ENCODE results near the gene CCDC63. TPM values are rescaled to one million over a fixed set of nuclear protein-coding genes. Genes with fewer than 3 reads are reported as not detected.

Gene CCDC63
- total RNA-seq (not detected), polyA plus RNA-seq (ENCODE audit: insufficient read length in 2 of 2) (not detected)
- long read RNA-seq, donor 1 = 0 reads
- long read RNA-seq, donor 2 = 0 reads
- long read RNA-seq, donor 3 = 0 reads
- long read RNA-seq, donor 4 = 0 reads

- WGBS (ENCODE audit: insufficient coverage) = 10% methylated on average over 43 of the region's 60 CpGs
- Histone ChIP-seq H3K27ac (ENCODE audit: low read depth, low read length) (no peak within 1 kb of the TSS), H3K4me1 (ENCODE audit: control insufficient read depth, insufficient read depth, low read length) (peaks cover 10% of the 10 kb centered on the region), H3K4me3 (ENCODE audit: low read depth, low read length) (peak within 1 kb of the TSS; percentile 11), H3K9me3 (ENCODE audit: control insufficient read depth, insufficient read depth, low read length) (no peaks in the 10 kb centered on the region), H3K36me3 (ENCODE audit: control insufficient read depth, insufficient read depth, low read length) (no peaks in the 10 kb centered on the region), H3K27me3 (ENCODE audit: control insufficient read depth, insufficient read depth, low read length) (peaks cover 19% of the 10 kb centered on the region)
- peak in 2 of 6 donors; percentile 47 to 64 for DNase-seq (ENCODE audit: low read depth in 4 of 6, low spot score in 6 of 6)
Measured at GRCh38 chr12:110846615-110847566, at the start of gene CCDC63. TSS of gene CCDC63 (plus strand) at chr12:110846987. CDS start at chr12:110852955, 5,968 bp downstream.

DNA sequence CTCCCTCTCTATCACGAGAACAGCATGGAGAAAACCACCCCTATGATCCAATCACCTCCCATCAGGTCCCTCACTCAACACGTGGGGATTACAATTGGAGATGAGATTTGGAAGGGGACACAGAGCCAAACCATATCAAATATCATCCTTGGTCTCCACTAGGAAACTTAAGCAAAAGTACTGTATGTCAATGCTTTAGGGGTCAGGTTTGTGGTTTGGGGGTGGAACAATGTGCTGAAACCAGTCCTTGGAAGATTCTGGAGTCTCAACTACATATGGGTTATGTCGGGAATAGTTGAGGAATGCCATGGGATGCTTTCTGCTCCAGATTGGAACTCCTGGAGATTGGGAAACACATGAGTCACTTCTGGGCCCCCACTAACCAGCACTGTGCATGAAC is 48.3 kb upstream of the CCDC63 start:
- no peak for DNase-seq (ENCODE audit: low read depth in 4 of 6, low spot score in 6 of 6)
- 100% methylated on average over 1 of the region's 3 CpGs for WGBS (ENCODE audit: insufficient coverage)
- H3K36me3 ChIP-seq (ENCODE audit: control insufficient read depth, insufficient read depth, low read length) = no peaks in the 10 kb centered on the region
- H3K27me3 ChIP-seq (ENCODE audit: control insufficient read depth, insufficient read depth, low read length) = no peaks in the 10 kb centered on the region
- no peak overlapping the region for H3K27ac ChIP-seq (ENCODE audit: low read depth, low read length)
- no peak overlapping the region for H3K4me3 ChIP-seq (ENCODE audit: low read depth, low read length)
- H3K9me3 ChIP-seq (ENCODE audit: control insufficient read depth, insufficient read depth, low read length) = peaks cover 2% of the 10 kb centered on the region
- H3K4me1 ChIP-seq (ENCODE audit: control insufficient read depth, insufficient read depth, low read length) = no peaks in the 10 kb centered on the region

- Histone ChIP-seq H3K36me3 (ENCODE audit: control insufficient read depth, insufficient read depth, low read length) (no peaks in the 10 kb centered on the region), H3K27me3 (ENCODE audit: control insufficient read depth, insufficient read depth, low read length) (no peaks in the 10 kb centered on the region), H3K4me3 (ENCODE audit: low read depth, low read length) (no peak overlapping the region), H3K4me1 (ENCODE audit: control insufficient read depth, insufficient read depth, low read length) (no peaks in the 10 kb centered on the region), H3K9me3 (ENCODE audit: control insufficient read depth, insufficient read depth, low read length) (peaks cover 2% of the 10 kb centered on the region), H3K27ac (ENCODE audit: low read depth, low read length) (no peak overlapping the region)
- no peak for DNase-seq (ENCODE audit: low read depth in 4 of 6, low spot score in 6 of 6)
Measured at GRCh38 chr12:110802489-110802888, 44.3 kb upstream of the CCDC63 start.

DNA sequence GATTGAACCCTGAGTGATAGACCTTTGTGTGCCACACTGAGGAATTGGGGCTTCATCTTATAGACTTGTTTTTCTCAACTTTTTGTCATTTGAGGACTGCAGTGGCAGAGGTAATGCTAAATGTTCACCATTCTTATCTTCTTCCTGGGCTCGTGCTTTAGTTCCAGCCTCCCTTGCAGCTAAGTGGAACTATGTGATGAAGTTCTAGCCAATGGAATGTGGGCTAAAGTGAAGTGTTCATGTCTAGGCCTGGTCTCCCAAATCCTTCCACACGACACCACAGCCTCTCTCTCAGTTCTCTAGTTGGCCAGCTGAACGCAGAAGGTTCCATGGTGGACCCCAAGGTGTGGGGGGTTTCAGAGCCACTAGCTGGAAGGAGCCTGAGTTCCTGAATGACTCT is 42.4 kb upstream of the CCDC63 start:
- no peak overlapping the region for H3K4me3 ChIP-seq (ENCODE audit: low read depth, low read length)
- no peaks in the 10 kb centered on the region for H3K36me3 ChIP-seq (ENCODE audit: control insufficient read depth, insufficient read depth, low read length)
- WGBS (ENCODE audit: insufficient coverage) = no CpG with 5 or more reads among the region's 3 CpGs

DNA sequence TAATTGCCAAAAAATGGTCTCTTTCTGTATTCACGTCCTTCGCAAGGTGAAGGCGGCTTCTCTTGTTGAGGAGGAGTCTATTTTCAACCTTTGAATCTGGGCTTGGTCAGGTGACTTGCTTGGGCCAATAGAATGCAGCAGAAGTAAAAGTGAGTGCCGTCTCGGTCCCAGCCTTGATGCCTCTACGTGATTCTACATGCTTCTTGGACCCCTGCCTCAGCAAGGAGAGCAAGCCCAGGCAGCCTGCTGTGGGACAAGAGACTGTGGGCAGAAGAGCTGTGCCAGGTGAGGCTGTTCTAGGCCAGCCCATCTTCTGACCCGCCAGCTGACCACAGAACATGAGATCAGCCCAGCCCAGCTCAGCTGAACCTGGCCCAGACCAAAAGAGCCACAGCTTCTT is 39.1 kb upstream of the CCDC63 start:
- DNase-seq (ENCODE audit: low read depth in 4 of 6, low spot score in 6 of 6) = no peak
- H3K27ac ChIP-seq (ENCODE audit: low read depth, low read length) = no peak overlapping the region
- no peaks in the 10 kb centered on the region for H3K9me3 ChIP-seq (ENCODE audit: control insufficient read depth, insufficient read depth, low read length)
- no peaks in the 10 kb centered on the region for H3K27me3 ChIP-seq (ENCODE audit: control insufficient read depth, insufficient read depth, low read length)
- 77% methylated on average over 5 of the region's 7 CpGs for WGBS (ENCODE audit: insufficient coverage)
- no peak overlapping the region for H3K4me3 ChIP-seq (ENCODE audit: low read depth, low read length)
- H3K36me3 ChIP-seq (ENCODE audit: control insufficient read depth, insufficient read depth, low read length) = no peaks in the 10 kb centered on the region
- peaks cover 4% of the 10 kb centered on the region for H3K4me1 ChIP-seq (ENCODE audit: control insufficient read depth, insufficient read depth, low read length)

More for the DNA sequence above, 42.4 kb upstream of the CCDC63 start:
- Histone ChIP-seq H3K9me3 (ENCODE audit: control insufficient read depth, insufficient read depth, low read length) (peaks cover 2% of the 10 kb centered on the region), H3K27ac (ENCODE audit: low read depth, low read length) (no peak overlapping the region), H3K27me3 (ENCODE audit: control insufficient read depth, insufficient read depth, low read length) (no peaks in the 10 kb centered on the region), H3K4me1 (ENCODE audit: control insufficient read depth, insufficient read depth, low read length) (no peaks in the 10 kb centered on the region)
- DNase-seq (ENCODE audit: low read depth in 4 of 6, low spot score in 6 of 6) = no peak

DNA sequence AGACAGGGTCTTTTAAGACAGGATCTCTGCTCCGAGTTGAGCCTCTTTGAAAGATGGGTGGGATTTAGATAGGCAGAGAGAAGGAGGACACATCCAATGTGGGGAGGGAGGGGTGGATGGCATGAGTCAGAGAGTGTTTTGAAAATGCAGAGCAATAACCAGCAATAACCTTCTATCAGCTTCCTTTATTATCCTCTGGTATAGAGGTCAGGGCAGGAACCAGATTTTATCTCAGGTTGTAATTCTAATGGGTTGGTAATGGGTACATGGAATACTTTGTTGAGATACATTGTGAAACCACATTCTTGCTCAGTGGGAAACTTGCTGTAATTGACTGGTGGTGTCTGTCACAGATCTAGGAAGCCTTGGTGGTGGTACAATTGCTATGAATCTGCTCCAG is 37.6 kb upstream of the CCDC63 start:
- Histone ChIP-seq H3K9me3 (ENCODE audit: control insufficient read depth, insufficient read depth, low read length) (no peaks in the 10 kb centered on the region), H3K4me1 (ENCODE audit: control insufficient read depth, insufficient read depth, low read length) (peaks cover 8% of the 10 kb centered on the region), H3K36me3 (ENCODE audit: control insufficient read depth, insufficient read depth, low read length) (no peaks in the 10 kb centered on the region), H3K27me3 (ENCODE audit: control insufficient read depth, insufficient read depth, low read length) (no peaks in the 10 kb centered on the region), H3K27ac (ENCODE audit: low read depth, low read length) (no peak overlapping the region), H3K4me3 (ENCODE audit: low read depth, low read length) (no peak overlapping the region)
- DNase-seq (ENCODE audit: low read depth in 4 of 6, low spot score in 6 of 6) = no peak
- WGBS (ENCODE audit: insufficient coverage) = 57% methylated on average over 1 of the region's 1 CpG

- no peak overlapping the region for H3K27ac ChIP-seq (ENCODE audit: low read depth, low read length)
- 70% methylated on average over 4 of the region's 6 CpGs for WGBS (ENCODE audit: insufficient coverage)
Measured at GRCh38 chr12:110811972-110812371, 34.8 kb upstream of the CCDC63 start.

GRCh38 chr12:110813285-110813684 is 33.5 kb upstream of the CCDC63 start:
- WGBS (ENCODE audit: insufficient coverage) = 17% methylated on average over 7 of the region's 8 CpGs

More at GRCh38 chr12:110811972-110812371, 34.8 kb upstream of the CCDC63 start:
- no peaks in the 10 kb centered on the region for H3K9me3 ChIP-seq (ENCODE audit: control insufficient read depth, insufficient read depth, low read length)
- peaks cover 8% of the 10 kb centered on the region for H3K4me1 ChIP-seq (ENCODE audit: control insufficient read depth, insufficient read depth, low read length)
- no peaks in the 10 kb centered on the region for H3K36me3 ChIP-seq (ENCODE audit: control insufficient read depth, insufficient read depth, low read length)
- H3K4me3 ChIP-seq (ENCODE audit: low read depth, low read length) = no peak overlapping the region
- DNase-seq (ENCODE audit: low read depth in 4 of 6, low spot score in 6 of 6) = no peak
- no peaks in the 10 kb centered on the region for H3K27me3 ChIP-seq (ENCODE audit: control insufficient read depth, insufficient read depth, low read length)

DNA sequence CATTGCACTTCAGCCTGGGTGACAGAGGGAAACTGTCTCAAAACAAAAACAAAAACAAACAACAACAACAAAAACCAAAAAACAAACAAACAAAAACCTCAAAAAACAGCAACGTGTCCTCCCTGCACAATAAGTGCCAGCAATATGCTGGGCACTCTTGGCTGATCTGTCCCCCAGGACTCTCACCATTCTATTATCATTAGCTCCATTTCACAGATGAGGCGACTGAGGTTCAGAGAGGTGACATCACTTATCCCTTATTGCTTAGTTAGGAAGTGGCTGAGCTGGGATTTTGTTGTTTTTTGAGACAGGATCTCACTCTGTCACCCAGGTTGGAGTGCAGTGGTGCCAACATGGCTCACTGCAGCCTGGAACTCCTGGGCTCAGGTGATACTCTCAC is 33.0 kb upstream of the CCDC63 start:
- Histone ChIP-seq H3K4me1 (ENCODE audit: control insufficient read depth, insufficient read depth, low read length) (peaks cover 8% of the 10 kb centered on the region), H3K4me3 (ENCODE audit: low read depth, low read length) (no peak overlapping the region), H3K36me3 (ENCODE audit: control insufficient read depth, insufficient read depth, low read length) (no peaks in the 10 kb centered on the region), H3K27ac (ENCODE audit: low read depth, low read length) (no peak overlapping the region), H3K27me3 (ENCODE audit: control insufficient read depth, insufficient read depth, low read length) (no peaks in the 10 kb centered on the region), H3K9me3 (ENCODE audit: control insufficient read depth, insufficient read depth, low read length) (no peaks in the 10 kb centered on the region)
- no peak for DNase-seq (ENCODE audit: low read depth in 4 of 6, low spot score in 6 of 6)
- 40% methylated on average over 1 of the region's 2 CpGs for WGBS (ENCODE audit: insufficient coverage)

More at GRCh38 chr12:110813285-110813684, 33.5 kb upstream of the CCDC63 start:
- Histone ChIP-seq H3K27ac (ENCODE audit: low read depth, low read length) (no peak overlapping the region), H3K9me3 (ENCODE audit: control insufficient read depth, insufficient read depth, low read length) (no peaks in the 10 kb centered on the region), H3K4me1 (ENCODE audit: control insufficient read depth, insufficient read depth, low read length) (peaks cover 8% of the 10 kb centered on the region), H3K27me3 (ENCODE audit: control insufficient read depth, insufficient read depth, low read length) (no peaks in the 10 kb centered on the region), H3K36me3 (ENCODE audit: control insufficient read depth, insufficient read depth, low read length) (no peaks in the 10 kb centered on the region), H3K4me3 (ENCODE audit: low read depth, low read length) (no peak overlapping the region)
- DNase-seq (ENCODE audit: low read depth in 4 of 6, low spot score in 6 of 6) = peak in 2 of 6 donors; percentile 58 to 59

- Histone ChIP-seq H3K27ac (ENCODE audit: low read depth, low read length) (no peak overlapping the region), H3K4me1 (ENCODE audit: control insufficient read depth, insufficient read depth, low read length) (peaks cover 8% of the 10 kb centered on the region), H3K9me3 (ENCODE audit: control insufficient read depth, insufficient read depth, low read length) (no peaks in the 10 kb centered on the region), H3K4me3 (ENCODE audit: low read depth, low read length) (no peak overlapping the region), H3K27me3 (ENCODE audit: control insufficient read depth, insufficient read depth, low read length) (no peaks in the 10 kb centered on the region), H3K36me3 (ENCODE audit: control insufficient read depth, insufficient read depth, low read length) (no peaks in the 10 kb centered on the region)
- DNase-seq (ENCODE audit: low read depth in 4 of 6, low spot score in 6 of 6) = no peak
- no CpG with 5 or more reads among the region's 1 CpG for WGBS (ENCODE audit: insufficient coverage)
Measured at GRCh38 chr12:110816248-110816647, 30.5 kb upstream of the CCDC63 start.

Measured in spinal cord (tissue), 10 donors.